ENCODE results near the gene UBAC2.

The UBAC2 gene

DNA sequence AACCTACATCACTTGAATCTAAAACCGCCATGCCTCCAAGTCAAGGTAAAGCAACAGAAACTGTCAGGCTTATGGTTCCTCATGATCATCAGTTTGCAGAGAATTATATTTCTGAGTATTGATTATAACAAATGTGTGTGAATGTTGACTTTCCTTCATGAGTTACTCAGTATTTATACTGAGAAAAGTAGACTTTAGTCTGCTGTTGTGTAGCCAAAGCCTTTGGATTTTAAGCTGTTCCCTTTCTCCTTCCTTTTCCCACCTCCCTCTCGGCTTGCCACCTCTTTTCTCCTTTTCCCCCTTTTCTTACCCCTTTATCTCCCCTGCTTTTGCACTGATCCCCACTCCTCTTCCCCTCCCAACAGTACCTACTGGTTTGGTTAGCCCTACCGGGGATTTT is 78.2 kb downstream of the UBAC2 start:
- in situ Hi-C loops (cut with HindIII; ENCODE audit: low pct_ligation_motif_present, low sequenced_read_pairs) = no loop called here
- TF ChIP-seq, protein P1, sequence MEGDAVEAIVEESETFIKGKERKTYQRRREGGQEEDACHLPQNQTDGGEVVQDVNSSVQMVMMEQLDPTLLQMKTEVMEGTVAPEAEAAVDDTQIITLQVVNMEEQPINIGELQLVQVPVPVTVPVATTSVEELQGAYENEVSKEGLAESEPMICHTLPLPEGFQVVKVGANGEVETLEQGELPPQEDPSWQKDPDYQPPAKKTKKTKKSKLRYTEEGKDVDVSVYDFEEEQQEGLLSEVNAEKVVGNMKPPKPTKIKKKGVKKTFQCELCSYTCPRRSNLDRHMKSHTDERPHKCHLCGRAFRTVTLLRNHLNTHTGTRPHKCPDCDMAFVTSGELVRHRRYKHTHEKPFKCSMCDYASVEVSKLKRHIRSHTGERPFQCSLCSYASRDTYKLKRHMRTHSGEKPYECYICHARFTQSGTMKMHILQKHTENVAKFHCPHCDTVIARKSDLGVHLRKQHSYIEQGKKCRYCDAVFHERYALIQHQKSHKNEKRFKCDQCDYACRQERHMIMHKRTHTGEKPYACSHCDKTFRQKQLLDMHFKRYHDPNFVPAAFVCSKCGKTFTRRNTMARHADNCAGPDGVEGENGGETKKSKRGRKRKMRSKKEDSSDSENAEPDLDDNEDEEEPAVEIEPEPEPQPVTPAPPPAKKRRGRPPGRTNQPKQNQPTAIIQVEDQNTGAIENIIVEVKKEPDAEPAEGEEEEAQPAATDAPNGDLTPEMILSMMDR (IDR thresholded peaks at IDR 0.05; ENCODE audit: low read depth, low read length, missing control alignments) = no peak
- H3K27ac ChIP-seq = no peak overlapping the region
- no peaks in the 10 kb centered on the region for H3K27me3 ChIP-seq (replicated peaks)
- no peak overlapping the region for H3K4me3 ChIP-seq (ENCODE audit: low read depth, low read length)
- no peaks in the 10 kb centered on the region for H3K36me3 ChIP-seq (replicated peaks)
- DNase-seq = no peak

DNA sequence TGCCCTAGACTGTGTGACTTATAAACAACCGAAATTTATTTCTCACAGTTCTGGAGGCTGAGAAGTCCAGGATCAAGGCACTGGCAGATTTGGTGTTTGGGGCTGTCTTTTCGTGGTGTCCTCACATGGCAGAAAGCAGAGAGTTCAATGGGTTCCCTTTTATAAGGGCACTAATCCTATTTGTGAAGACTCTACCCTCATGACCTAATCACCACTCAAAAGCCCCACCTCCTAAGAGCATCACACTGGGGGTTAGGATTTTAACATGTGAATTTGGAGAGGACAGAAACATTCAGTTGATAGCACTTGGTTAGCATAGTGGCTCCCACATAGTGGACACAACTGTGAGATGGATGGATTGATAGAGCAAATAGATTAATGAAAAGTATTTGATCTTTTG is 79.0 kb downstream of the UBAC2 start:
- H3K27me3 ChIP-seq (replicated peaks) = no peaks in the 10 kb centered on the region
- H3K27ac ChIP-seq = no peak overlapping the region
- H3K36me3 ChIP-seq (replicated peaks) = no peaks in the 10 kb centered on the region
- no peak for DNase-seq
- H3K4me3 ChIP-seq (ENCODE audit: low read depth, low read length) = no peak overlapping the region
- in situ Hi-C loops (cut with HindIII; ENCODE audit: low pct_ligation_motif_present, low sequenced_read_pairs) = no loop called here
- TF ChIP-seq, protein P1 (IDR thresholded peaks at IDR 0.05; ENCODE audit: low read depth, low read length, missing control alignments) = no peak

DNA sequence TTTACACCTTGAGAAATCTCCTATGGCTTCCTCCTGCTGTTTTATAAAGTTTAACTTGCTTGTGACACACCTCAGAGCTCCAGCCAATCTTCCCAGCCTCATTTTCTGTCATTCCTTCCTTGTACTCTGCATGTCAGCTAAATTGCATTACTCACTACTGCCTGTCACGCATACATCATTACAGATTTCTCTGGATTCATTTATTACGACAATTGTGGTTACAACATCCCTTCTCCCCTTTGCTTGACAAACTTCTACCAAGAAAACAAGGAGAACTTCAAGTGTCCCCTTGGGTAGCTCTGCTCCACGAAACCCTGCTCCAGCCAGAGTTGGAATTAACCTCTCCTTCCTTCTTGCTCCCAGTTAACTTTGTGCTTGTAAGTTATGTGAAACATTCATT is 79.5 kb downstream of the UBAC2 start:
- H3K27me3 ChIP-seq (replicated peaks) = no peaks in the 10 kb centered on the region
- in situ Hi-C loops (cut with HindIII; ENCODE audit: low pct_ligation_motif_present, low sequenced_read_pairs) = no loop called here
- no peak overlapping the region for H3K4me3 ChIP-seq (ENCODE audit: low read depth, low read length)
- peak; percentile 42 for DNase-seq
- TF ChIP-seq, protein P1 (IDR thresholded peaks at IDR 0.05; ENCODE audit: low read depth, low read length, missing control alignments) = no peak
- H3K36me3 ChIP-seq (replicated peaks) = no peaks in the 10 kb centered on the region
- no peak overlapping the region for H3K27ac ChIP-seq

DNA sequence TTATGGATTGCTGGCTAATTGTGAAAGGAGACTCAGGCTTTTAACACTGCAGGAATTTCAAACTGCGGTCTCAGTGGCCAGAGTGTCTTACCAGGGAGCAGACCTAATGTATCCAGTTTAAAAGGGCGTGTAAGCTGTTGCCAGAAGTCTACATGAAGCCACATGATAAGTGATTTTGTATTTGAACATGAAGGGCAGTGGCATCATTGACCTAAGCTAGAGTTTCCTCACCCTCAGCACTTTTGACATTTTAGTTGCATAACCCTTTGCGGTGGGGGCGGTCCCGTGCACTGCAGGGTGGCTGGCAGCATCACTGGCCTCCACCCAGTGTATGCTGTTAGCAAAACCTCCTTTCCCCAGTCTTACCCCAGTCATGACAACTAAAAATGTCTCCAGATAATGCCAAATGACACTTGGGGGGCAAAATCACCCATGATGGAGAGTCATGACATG is 81.2 kb downstream of the UBAC2 start:
- H3K36me3 ChIP-seq (replicated peaks) = no peaks in the 10 kb centered on the region
- H3K27ac ChIP-seq = no peak overlapping the region
- in situ Hi-C loops (cut with HindIII; ENCODE audit: low pct_ligation_motif_present, low sequenced_read_pairs) = no loop called here
- no peak overlapping the region for H3K4me3 ChIP-seq (ENCODE audit: low read depth, low read length)
- TF ChIP-seq, protein P1 (IDR thresholded peaks at IDR 0.05; ENCODE audit: low read depth, low read length, missing control alignments) = no peak
- no peaks in the 10 kb centered on the region for H3K27me3 ChIP-seq (replicated peaks)
- DNase-seq = no peak

DNA sequence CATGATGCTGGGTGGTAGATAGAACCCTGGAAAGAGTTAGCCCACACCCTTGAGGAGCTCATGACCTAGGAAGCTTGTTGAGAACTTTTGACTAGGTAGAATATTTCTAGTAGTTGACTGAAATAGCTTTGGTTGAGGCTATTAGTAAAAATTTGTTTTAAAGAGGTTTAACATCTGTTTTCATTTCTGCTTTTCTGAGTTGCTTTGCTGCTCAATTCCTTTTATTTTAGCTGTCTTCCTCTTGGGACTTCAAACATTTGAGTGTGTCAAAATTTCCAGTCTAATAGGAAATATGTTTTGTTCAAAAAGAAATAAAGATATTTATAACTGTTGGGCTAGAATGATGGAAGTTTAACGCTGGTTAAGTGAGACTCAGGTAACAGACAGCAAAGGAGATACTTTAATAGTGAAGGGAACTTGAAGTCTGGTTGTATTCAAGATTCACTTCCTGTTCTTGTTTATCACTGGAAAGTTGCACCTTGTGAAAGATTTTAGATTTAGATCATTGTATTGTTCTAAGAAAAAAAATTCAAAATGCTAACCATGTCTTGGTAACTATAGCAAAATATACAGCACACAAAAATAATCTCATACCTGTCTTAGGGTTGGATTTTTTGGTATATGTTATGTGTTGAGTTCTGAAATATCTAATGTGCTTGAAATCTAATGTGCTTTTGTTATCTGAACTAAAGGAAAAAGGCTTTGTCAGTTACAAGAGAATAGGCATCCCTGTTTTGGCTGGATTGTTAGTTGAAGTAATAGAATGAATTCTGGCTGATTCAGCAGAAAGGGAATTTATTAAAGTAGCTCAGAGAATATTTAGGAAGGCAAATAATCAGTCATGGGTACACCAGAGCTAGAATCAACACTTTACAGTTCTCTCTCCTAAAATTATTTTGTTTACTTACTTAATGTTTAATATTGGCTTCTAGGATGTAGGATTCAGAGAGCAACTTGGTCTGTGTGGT is 81.9 kb downstream of the UBAC2 start:
- H3K36me3 ChIP-seq (replicated peaks) = no peaks in the 10 kb centered on the region
- no peak for DNase-seq
- H3K4me3 ChIP-seq (ENCODE audit: low read depth, low read length) = no peak overlapping the region
- H3K27me3 ChIP-seq (replicated peaks) = no peaks in the 10 kb centered on the region
- in situ Hi-C loops (cut with HindIII; ENCODE audit: low pct_ligation_motif_present, low sequenced_read_pairs) = no loop called here
- no peak overlapping the region for H3K27ac ChIP-seq
- TF ChIP-seq, protein P1 (IDR thresholded peaks at IDR 0.05; ENCODE audit: low read depth, low read length, missing control alignments) = no peak
